Measurements from ENCODE around the gene CCDC190.
"Not testable (repeated sequence)": the region's sequence is repeated elsewhere in the genome, so short reads cannot be mapped to it uniquely, and the experiment has no call there.

CCDC190 gene

GRCh38 chr1:162899422-162900146, 38.6 kb upstream of the CCDC190 start:
- H3K27me3 ChIP-seq (ENCODE audit: control insufficient read depth in 1 of 2, insufficient read depth in 2 of 2, low read length in 2 of 2) = no peaks in the 10 kb centered on the region
- no peak overlapping the region for H3K27ac ChIP-seq (ENCODE audit: low read length)
- no peaks in the 10 kb centered on the region for H3K9me3 ChIP-seq (ENCODE audit: control insufficient read depth in 2 of 2, low read length in 2 of 2)
- no peaks in the 10 kb centered on the region for H3K36me3 ChIP-seq (ENCODE audit: control insufficient read depth in 2 of 2, insufficient read depth in 2 of 2, low read length in 2 of 2)
- no peak overlapping the region for H3K4me3 ChIP-seq (ENCODE audit: low read length in 2 of 2)
- H3K9ac ChIP-seq (ENCODE audit: low read length in 2 of 2) = no peak overlapping the region
- H3K4me1 ChIP-seq (ENCODE audit: control insufficient read depth, insufficient read depth, low read length) = peaks cover 2% of the 10 kb centered on the region

- H3K27me3 ChIP-seq (ENCODE audit: control insufficient read depth in 1 of 2, insufficient read depth in 2 of 2, low read length in 2 of 2) = no peaks in the 10 kb centered on the region
- no peak overlapping the region for H3K27ac ChIP-seq (ENCODE audit: low read length)
- no peak overlapping the region for H3K4me3 ChIP-seq (ENCODE audit: low read length in 2 of 2)
- H3K9me3 ChIP-seq (ENCODE audit: control insufficient read depth in 2 of 2, low read length in 2 of 2) = no peaks in the 10 kb centered on the region
- H3K4me1 ChIP-seq (ENCODE audit: control insufficient read depth, insufficient read depth, low read length) = no peaks in the 10 kb centered on the region
- no peaks in the 10 kb centered on the region for H3K36me3 ChIP-seq (ENCODE audit: control insufficient read depth in 2 of 2, insufficient read depth in 2 of 2, low read length in 2 of 2)
- H3K9ac ChIP-seq (ENCODE audit: low read length in 2 of 2) = no peak overlapping the region
Observed at GRCh38 chr1:162893612-162893908, 32.6 kb upstream of the CCDC190 start.

- Histone ChIP-seq H3K9me3 (ENCODE audit: control insufficient read depth in 2 of 2, low read length in 2 of 2) (no peaks in the 10 kb centered on the region), H3K9ac (ENCODE audit: low read length in 2 of 2) (no peak overlapping the region), H3K36me3 (ENCODE audit: control insufficient read depth in 2 of 2, insufficient read depth in 2 of 2, low read length in 2 of 2) (no peaks in the 10 kb centered on the region), H3K4me1 (ENCODE audit: control insufficient read depth, insufficient read depth, low read length) (no peaks in the 10 kb centered on the region), H3K27ac (ENCODE audit: low read length) (no peak overlapping the region), H3K4me3 (ENCODE audit: low read length in 2 of 2) (no peak overlapping the region), H3K27me3 (ENCODE audit: control insufficient read depth in 1 of 2, insufficient read depth in 2 of 2, low read length in 2 of 2) (no peaks in the 10 kb centered on the region)
Observed at GRCh38 chr1:162892906-162893611, 32.1 kb upstream of the CCDC190 start.

DNA sequence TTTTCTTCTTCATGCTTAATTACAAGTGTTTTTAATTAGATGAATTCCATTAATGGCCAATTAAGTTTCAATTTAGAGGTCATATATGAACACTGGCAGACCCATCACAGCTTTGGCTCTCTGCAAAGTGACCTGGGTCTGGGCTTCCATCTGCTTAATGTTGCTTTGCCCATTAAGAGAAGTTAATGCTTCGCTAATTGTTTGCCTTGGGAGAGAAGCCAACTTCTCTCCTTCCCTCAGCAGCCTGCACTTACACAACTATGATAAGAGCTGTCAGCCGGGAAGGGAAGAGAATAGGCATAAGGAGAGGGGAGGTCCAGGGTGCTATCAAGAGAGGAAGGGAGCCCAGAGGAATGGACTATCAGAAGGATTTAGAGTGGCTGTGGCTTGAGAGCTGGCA, 29.0 kb upstream of the CCDC190 start:
- Histone ChIP-seq H3K27ac (ENCODE audit: low read length) (no peak overlapping the region), H3K4me1 (ENCODE audit: control insufficient read depth, insufficient read depth, low read length) (no peaks in the 10 kb centered on the region), H3K36me3 (ENCODE audit: control insufficient read depth in 2 of 2, insufficient read depth in 2 of 2, low read length in 2 of 2) (no peaks in the 10 kb centered on the region), H3K9me3 (ENCODE audit: control insufficient read depth in 2 of 2, low read length in 2 of 2) (no peaks in the 10 kb centered on the region), H3K27me3 (ENCODE audit: control insufficient read depth in 1 of 2, insufficient read depth in 2 of 2, low read length in 2 of 2) (no peaks in the 10 kb centered on the region), H3K4me3 (ENCODE audit: low read length in 2 of 2) (no peak overlapping the region), H3K9ac (ENCODE audit: low read length in 2 of 2) (no peak overlapping the region)

GRCh38 chr1:162886705-162887104, 25.7 kb upstream of the CCDC190 start:
- H3K4me3 ChIP-seq (ENCODE audit: low read length in 2 of 2) = no peak overlapping the region
- no peaks in the 10 kb centered on the region for H3K9me3 ChIP-seq (ENCODE audit: control insufficient read depth in 2 of 2, low read length in 2 of 2)
- H3K27ac ChIP-seq (ENCODE audit: low read length) = no peak overlapping the region

GRCh38 chr1:162885265-162885664, 24.3 kb upstream of the CCDC190 start:
- Histone ChIP-seq H3K27me3 (ENCODE audit: control insufficient read depth in 1 of 2, insufficient read depth in 2 of 2, low read length in 2 of 2) (no peaks in the 10 kb centered on the region), H3K4me1 (ENCODE audit: control insufficient read depth, insufficient read depth, low read length) (no peaks in the 10 kb centered on the region), H3K4me3 (ENCODE audit: low read length in 2 of 2) (no peak overlapping the region), H3K9ac (ENCODE audit: low read length in 2 of 2) (no peak overlapping the region), H3K27ac (ENCODE audit: low read length) (no peak overlapping the region), H3K9me3 (ENCODE audit: control insufficient read depth in 2 of 2, low read length in 2 of 2) (no peaks in the 10 kb centered on the region), H3K36me3 (ENCODE audit: control insufficient read depth in 2 of 2, insufficient read depth in 2 of 2, low read length in 2 of 2) (no peaks in the 10 kb centered on the region)

More at GRCh38 chr1:162886705-162887104, 25.7 kb upstream of the CCDC190 start:
- Histone ChIP-seq H3K27me3 (ENCODE audit: control insufficient read depth in 1 of 2, insufficient read depth in 2 of 2, low read length in 2 of 2) (no peaks in the 10 kb centered on the region), H3K4me1 (ENCODE audit: control insufficient read depth, insufficient read depth, low read length) (no peaks in the 10 kb centered on the region), H3K36me3 (ENCODE audit: control insufficient read depth in 2 of 2, insufficient read depth in 2 of 2, low read length in 2 of 2) (no peaks in the 10 kb centered on the region), H3K9ac (ENCODE audit: low read length in 2 of 2) (no peak overlapping the region)

DNA sequence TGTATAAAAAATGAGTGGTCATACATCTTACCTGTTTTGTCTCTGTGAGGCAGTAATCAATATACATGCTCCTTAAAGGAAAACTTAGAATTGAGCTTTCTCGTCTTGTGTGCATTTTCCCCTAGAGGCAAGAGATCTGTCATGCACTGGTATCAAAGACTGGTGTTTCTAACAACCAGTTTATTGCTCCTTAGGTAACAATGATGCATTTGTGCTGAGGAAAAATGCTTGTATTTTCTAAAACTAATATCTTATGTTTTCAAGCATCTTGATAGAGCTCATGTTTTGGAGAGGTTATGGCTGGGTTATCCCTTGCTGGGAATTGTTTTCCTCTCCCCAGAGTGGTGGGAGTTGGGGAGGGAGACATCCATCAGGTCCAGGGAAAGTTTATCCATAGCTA, 23.9 kb upstream of the CCDC190 start:
- Histone ChIP-seq H3K9ac (ENCODE audit: low read length in 2 of 2) (no peak overlapping the region), H3K4me3 (ENCODE audit: low read length in 2 of 2) (no peak overlapping the region), H3K27me3 (ENCODE audit: control insufficient read depth in 1 of 2, insufficient read depth in 2 of 2, low read length in 2 of 2) (no peaks in the 10 kb centered on the region), H3K36me3 (ENCODE audit: control insufficient read depth in 2 of 2, insufficient read depth in 2 of 2, low read length in 2 of 2) (no peaks in the 10 kb centered on the region), H3K9me3 (ENCODE audit: control insufficient read depth in 2 of 2, low read length in 2 of 2) (no peaks in the 10 kb centered on the region), H3K27ac (ENCODE audit: low read length) (no peak overlapping the region), H3K4me1 (ENCODE audit: control insufficient read depth, insufficient read depth, low read length) (no peaks in the 10 kb centered on the region)

- no peaks in the 10 kb centered on the region for H3K4me1 ChIP-seq (ENCODE audit: control insufficient read depth, insufficient read depth, low read length)
- H3K4me3 ChIP-seq (ENCODE audit: low read length in 2 of 2) = no peak overlapping the region
- H3K9ac ChIP-seq (ENCODE audit: low read length in 2 of 2) = no peak overlapping the region
- H3K27ac ChIP-seq (ENCODE audit: low read length) = no peak overlapping the region
- H3K9me3 ChIP-seq (ENCODE audit: control insufficient read depth in 2 of 2, low read length in 2 of 2) = no peaks in the 10 kb centered on the region
- no peaks in the 10 kb centered on the region for H3K27me3 ChIP-seq (ENCODE audit: control insufficient read depth in 1 of 2, insufficient read depth in 2 of 2, low read length in 2 of 2)
- H3K36me3 ChIP-seq (ENCODE audit: control insufficient read depth in 2 of 2, insufficient read depth in 2 of 2, low read length in 2 of 2) = no peaks in the 10 kb centered on the region
Observed at GRCh38 chr1:162882248-162882674, 21.3 kb upstream of the CCDC190 start.

GRCh38 chr1:162881590-162881989, 20.6 kb upstream of the CCDC190 start:
- H3K36me3 ChIP-seq (ENCODE audit: control insufficient read depth in 2 of 2, insufficient read depth in 2 of 2, low read length in 2 of 2) = no peaks in the 10 kb centered on the region
- H3K9me3 ChIP-seq (ENCODE audit: control insufficient read depth in 2 of 2, low read length in 2 of 2) = no peaks in the 10 kb centered on the region
- H3K27me3 ChIP-seq (ENCODE audit: control insufficient read depth in 1 of 2, insufficient read depth in 2 of 2, low read length in 2 of 2) = no peaks in the 10 kb centered on the region
- H3K27ac ChIP-seq (ENCODE audit: low read length) = no peak overlapping the region
- H3K9ac ChIP-seq (ENCODE audit: low read length in 2 of 2) = no peak overlapping the region
- no peak overlapping the region for H3K4me3 ChIP-seq (ENCODE audit: low read length in 2 of 2)
- H3K4me1 ChIP-seq (ENCODE audit: control insufficient read depth, insufficient read depth, low read length) = no peaks in the 10 kb centered on the region

GRCh38 chr1:162880617-162881016, 19.6 kb upstream of the CCDC190 start:
- H3K4me1 ChIP-seq (ENCODE audit: control insufficient read depth, insufficient read depth, low read length); H3K9ac ChIP-seq (ENCODE audit: low read length in 2 of 2); H3K27ac ChIP-seq (ENCODE audit: low read length); H3K36me3 ChIP-seq (ENCODE audit: control insufficient read depth in 2 of 2, insufficient read depth in 2 of 2, low read length in 2 of 2); H3K27me3 ChIP-seq (ENCODE audit: control insufficient read depth in 1 of 2, insufficient read depth in 2 of 2, low read length in 2 of 2); H3K4me3 ChIP-seq (ENCODE audit: low read length in 2 of 2); H3K9me3 ChIP-seq (ENCODE audit: control insufficient read depth in 2 of 2, low read length in 2 of 2): not testable (repeated sequence)

DNA sequence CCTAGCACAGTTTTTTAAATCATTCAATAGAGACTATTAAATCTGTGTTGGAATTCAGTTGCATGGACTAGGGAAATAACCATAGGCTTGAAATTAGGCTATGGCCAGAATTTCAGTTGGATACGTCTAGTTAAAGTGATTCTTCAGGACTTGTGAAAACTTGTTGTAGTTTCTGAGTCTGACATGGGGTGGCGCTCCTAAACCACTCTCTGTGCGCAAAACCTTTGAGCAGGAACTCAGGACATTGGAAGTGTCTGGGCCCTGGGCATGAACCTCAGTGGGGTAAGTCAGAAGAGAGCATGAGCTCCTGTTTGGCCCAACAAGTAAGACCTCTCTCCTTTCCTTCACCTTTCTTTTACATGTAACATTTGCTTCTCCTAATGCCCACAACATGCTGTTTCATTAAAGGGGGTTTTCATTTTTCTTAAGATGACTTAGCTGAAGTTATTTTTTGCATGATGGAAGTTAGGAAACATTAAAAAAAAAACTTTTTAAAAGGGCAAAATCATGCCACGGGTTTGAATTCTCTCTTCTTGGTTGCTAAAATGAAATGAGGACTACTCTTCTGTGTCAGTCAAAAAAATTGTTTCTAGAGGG, 17.1 kb upstream of the CCDC190 start:
- no peaks in the 10 kb centered on the region for H3K4me1 ChIP-seq (ENCODE audit: control insufficient read depth, insufficient read depth, low read length)
- H3K36me3 ChIP-seq (ENCODE audit: control insufficient read depth in 2 of 2, insufficient read depth in 2 of 2, low read length in 2 of 2) = no peaks in the 10 kb centered on the region

More for the DNA sequence above, 17.1 kb upstream of the CCDC190 start:
- H3K9ac ChIP-seq (ENCODE audit: low read length in 2 of 2) = no peak overlapping the region
- H3K27me3 ChIP-seq (ENCODE audit: control insufficient read depth in 1 of 2, insufficient read depth in 2 of 2, low read length in 2 of 2) = no peaks in the 10 kb centered on the region
- no peak overlapping the region for H3K4me3 ChIP-seq (ENCODE audit: low read length in 2 of 2)
- no peaks in the 10 kb centered on the region for H3K9me3 ChIP-seq (ENCODE audit: control insufficient read depth in 2 of 2, low read length in 2 of 2)
- no peak overlapping the region for H3K27ac ChIP-seq (ENCODE audit: low read length)
